ENCODE data around the gene MYO3B.
"Not testable (repeated sequence)": the region's sequence is repeated elsewhere in the genome, so short reads cannot be mapped to it uniquely, and the experiment has no call there.

The MYO3B gene

DNA sequence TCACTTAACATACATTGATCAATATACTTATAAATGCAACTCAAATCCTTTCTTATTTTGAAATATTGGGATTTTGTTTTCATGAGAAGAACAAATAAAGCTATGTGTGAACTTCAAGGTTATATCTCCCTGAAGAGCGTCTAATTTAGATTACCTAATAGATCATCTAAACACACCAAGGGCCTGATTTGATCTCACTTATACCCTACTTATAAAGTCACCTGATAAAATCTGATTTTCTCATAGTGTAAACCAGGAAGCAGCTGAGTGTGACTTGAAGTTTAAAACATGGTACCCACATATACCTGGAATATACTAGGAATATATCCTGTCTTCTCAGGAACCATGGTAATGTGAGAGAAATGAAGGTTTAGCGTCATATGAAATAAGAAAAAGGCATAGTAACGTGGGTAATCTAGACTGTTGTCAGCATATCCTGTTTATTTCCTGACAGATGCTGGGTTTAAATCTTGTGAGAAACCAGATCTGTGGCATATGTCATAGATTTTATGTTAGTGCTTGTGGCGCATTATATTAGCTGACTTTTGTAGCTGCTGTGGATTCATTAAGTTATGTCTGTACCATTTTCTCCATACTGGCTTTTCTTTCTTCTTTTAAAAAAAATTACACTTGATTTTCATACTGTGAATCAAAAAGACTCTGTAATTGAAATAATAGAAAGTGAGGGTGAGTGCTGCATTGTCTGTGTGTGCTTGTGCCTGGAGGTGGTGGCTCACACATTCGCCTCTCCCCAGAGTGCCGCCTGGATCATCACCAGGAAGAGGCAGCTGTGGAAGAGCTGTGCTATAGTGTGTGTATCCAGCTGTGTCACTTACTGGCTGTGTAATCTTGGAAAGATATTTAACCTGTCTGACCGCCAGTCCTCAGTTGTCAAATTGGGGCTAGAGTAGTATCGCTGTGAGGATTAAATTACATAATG lies 164.0 kb downstream of the MYO3B start:
- FAIRE-seq (peak; percentile 72), DNase-seq (ENCODE audit: insufficient read length, low spot score) (no peak)
- TF ChIP-seq, protein P1, sequence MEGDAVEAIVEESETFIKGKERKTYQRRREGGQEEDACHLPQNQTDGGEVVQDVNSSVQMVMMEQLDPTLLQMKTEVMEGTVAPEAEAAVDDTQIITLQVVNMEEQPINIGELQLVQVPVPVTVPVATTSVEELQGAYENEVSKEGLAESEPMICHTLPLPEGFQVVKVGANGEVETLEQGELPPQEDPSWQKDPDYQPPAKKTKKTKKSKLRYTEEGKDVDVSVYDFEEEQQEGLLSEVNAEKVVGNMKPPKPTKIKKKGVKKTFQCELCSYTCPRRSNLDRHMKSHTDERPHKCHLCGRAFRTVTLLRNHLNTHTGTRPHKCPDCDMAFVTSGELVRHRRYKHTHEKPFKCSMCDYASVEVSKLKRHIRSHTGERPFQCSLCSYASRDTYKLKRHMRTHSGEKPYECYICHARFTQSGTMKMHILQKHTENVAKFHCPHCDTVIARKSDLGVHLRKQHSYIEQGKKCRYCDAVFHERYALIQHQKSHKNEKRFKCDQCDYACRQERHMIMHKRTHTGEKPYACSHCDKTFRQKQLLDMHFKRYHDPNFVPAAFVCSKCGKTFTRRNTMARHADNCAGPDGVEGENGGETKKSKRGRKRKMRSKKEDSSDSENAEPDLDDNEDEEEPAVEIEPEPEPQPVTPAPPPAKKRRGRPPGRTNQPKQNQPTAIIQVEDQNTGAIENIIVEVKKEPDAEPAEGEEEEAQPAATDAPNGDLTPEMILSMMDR (IDR thresholded peaks at IDR 0.05; ENCODE audit: insufficient read depth, missing control alignments), result no peak

GRCh38 chr2:170344663-170345346 lies 166.9 kb downstream of the MYO3B start:
- FAIRE-seq (no peak), DNase-seq (ENCODE audit: insufficient read length, low spot score) (no peak)
- TF ChIP-seq, protein P1 (IDR thresholded peaks at IDR 0.05; ENCODE audit: insufficient read depth, missing control alignments), result no peak

DNA sequence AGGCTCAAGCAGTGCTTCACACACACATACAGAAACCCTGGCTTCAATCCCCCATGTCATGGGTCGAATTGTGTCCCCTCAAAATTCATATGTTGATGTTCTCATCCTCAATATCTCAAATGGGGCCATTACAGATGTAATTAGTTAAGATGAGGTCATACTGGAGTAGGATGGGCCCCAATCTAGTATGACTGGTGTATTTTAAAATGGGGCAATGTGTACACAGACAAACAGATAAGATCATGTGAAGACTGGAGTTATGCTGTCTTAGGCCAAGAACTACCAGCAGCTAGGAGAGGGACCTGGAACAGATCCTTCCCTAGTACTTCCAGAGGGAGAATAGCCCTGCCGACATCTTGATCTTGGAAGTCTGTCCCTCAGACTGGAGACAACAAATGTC lies 167.7 kb downstream of the MYO3B start:
- peak; percentile 25 for FAIRE-seq
- TF ChIP-seq, protein P1 (IDR thresholded peaks at IDR 0.05; ENCODE audit: insufficient read depth, missing control alignments), result no peak
- DNase-seq (ENCODE audit: insufficient read length, low spot score), result no peak

DNA sequence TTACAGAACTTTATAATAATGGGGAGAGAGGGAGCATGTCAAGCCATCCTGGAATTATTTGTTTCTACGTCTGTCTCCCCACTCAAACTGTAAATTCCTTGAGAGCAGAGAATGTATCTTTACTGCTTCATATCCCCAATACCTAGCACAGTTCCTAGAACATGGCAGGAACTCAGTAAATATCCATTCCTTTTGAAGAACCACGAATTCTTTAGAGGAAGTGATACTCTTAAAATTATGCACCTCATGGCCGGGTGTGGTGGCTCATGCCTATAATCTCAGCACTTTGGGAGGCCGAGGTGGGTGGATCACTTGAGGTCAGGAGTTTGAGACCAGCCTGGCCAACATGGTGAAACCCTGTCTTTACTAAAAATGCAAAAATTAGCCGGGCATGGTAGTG lies 171.3 kb downstream of the MYO3B start:
- not testable (repeated sequence) for DNase-seq (ENCODE audit: insufficient read length, low spot score); FAIRE-seq

DNA sequence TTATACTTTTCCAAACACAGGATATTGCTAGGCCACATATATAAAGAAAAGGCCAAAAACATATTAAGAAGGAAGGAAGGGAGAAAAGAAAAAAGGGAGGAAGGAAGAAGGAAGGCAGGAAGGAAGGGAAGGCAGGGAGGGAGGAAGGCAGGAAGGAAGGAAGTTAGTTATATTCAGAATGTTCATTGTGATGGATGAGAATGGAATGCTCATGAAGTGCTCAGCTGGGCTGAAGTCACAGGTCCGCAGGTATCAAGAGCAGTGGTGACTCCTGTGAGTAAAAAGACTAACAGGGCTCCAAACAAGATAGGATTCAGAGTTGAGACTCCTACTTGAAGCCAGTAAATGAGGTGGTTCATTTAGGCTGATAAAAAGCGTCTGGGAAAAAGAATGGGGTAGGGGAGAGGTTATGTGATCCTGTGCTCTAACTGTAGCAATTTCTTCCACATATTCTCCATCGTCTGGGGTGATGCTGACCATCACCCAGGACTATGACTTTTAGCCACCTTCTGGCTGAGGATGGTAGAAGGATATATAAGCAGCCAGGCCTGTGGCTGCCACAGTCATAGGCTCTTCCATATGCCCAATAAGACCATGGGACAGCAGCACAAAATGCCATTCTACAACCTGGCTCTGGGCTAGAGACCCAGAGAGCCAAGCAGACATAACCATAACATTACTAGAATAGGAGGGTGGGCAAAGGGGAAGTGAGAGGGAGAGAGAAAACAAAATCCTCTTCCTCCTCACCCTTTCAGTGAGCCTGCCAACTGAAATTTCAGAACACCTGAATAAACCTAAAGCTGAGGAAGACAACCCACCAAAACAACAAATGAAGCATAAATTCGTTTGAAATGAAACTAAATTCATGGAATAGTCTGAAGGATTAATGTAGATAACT lies 173.2 kb downstream of the MYO3B start:
- TF ChIP-seq, protein P1 (IDR thresholded peaks at IDR 0.05; ENCODE audit: insufficient read depth, missing control alignments), result no peak
- DNase-seq (ENCODE audit: insufficient read length, low spot score) (no peak), FAIRE-seq (no peak)

DNA sequence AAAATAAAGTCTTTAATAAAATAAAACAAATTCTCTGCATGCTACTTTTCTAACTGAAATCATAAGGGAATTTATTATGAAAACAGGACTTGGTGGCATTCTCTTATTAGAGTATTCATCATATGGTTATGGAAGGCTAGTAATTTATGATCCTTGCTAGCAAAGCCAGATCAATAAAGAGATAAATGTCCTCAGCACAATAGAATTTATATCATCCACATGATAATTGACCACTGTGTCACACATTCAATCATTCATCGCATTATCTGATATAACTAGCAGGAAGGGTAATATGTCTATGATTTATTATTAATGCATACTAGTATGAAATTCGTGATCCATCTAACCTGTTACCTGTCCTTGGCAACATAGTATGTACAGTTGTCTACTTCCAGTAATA lies 175.8 kb downstream of the MYO3B start:
- no peak for DNase-seq (ENCODE audit: insufficient read length, low spot score)
- peak; percentile 72 for FAIRE-seq
- TF ChIP-seq, protein P1 (IDR thresholded peaks at IDR 0.05; ENCODE audit: insufficient read depth, missing control alignments), result no peak

GRCh38 chr2:170354388-170354787 lies 176.4 kb downstream of the MYO3B start:
- DNase-seq (ENCODE audit: insufficient read length, low spot score) (no peak), FAIRE-seq (peak; percentile 90)
- TF ChIP-seq, protein P1 (IDR thresholded peaks at IDR 0.05; ENCODE audit: insufficient read depth, missing control alignments), result no peak
